ENCODE measurements around the gene SLC6A16.

DNA sequence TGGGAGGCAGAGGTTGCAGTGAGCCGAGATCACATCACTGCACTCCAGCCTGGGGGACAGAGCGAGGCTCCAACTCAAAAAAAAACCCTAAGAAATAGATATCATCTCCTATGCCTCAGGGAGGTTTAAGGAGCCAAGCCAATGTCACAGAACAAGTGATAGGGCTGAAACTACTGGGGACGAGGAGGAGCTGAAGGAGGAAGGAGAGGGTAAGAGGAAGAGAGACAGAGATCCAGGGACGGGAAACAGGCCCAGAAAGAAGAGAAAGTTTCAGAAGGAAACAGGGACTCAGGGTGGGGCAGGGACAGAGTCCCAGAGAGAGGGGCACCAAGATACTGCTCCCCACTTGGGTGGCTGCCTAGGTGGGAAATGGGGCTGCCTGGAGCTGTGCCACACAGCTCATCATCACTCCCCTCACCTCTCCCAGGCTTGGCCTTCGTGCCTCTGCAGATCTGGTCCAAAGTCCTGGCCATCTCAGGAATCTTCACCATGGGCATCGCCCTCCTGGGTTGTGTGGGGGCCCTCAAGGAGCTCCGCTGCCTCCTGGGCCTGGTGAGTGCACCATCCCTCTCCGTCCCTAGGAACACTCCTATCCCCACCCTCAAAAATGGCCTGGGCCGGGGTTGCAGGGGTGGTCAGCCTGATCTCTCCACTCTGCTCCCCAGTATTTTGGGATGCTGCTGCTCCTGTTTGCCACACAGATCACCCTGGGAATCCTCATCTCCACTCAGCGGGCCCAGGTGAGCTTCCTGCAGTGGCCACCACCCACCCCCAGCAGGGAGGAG lies 11.7 kb upstream of the SLC6A16 start:
- no peak for TF ChIP-seq POLR2AphosphoS5 (IDR thresholded peaks at IDR 0.05; ENCODE audit: borderline replicate concordance, low read depth, low read length)
- no peak for TF ChIP-seq FOXP2 (optimal IDR thresholded peaks at IDR 0.05; ENCODE audit: control extremely low read depth, extremely low read length, insufficient read depth)
